ENCODE results near the gene CHID1.

Gene CHID1

DNA sequence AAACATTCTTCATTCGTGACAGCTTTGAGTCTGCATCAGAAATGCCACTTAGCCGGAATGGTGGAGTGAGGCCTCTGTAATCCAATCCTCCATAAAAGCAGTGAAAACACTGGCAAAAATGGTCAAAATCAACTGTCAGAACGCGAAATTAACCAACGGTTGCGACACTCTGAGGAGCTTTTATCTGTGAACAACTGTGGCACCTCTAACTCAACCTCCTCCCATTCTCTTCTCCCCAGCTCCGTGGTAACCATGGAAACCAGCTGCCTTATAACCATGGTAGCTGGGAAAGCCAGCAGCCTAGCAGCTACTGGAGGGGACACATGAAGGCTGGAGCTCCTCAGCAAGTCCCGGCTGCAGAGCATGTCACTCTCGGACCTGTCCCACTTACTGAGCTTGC lies 35.4 kb upstream of the CHID1 start:
- no peak for TF ChIP-seq JUND (IDR thresholded peaks at IDR 0.05; ENCODE audit: low read depth)
- in situ Hi-C loops (cut with HindIII; ENCODE audit: low pct_unique_long_range_greater_than_20kb, low sequenced_read_pairs): no loop called here
- no peak for DNase-seq (ENCODE audit: low read depth in 1 of 2, low spot score in 1 of 2)

GRCh38 chr11:944711-945470 lies 34.3 kb upstream of the CHID1 start:
- no peak for DNase-seq (ENCODE audit: low read depth in 1 of 2, low spot score in 1 of 2)
- in situ Hi-C loops (cut with HindIII; ENCODE audit: low pct_unique_long_range_greater_than_20kb, low sequenced_read_pairs): no loop called here
- TF ChIP-seq JUND (IDR thresholded peaks at IDR 0.05; ENCODE audit: low read depth): no peak

DNA sequence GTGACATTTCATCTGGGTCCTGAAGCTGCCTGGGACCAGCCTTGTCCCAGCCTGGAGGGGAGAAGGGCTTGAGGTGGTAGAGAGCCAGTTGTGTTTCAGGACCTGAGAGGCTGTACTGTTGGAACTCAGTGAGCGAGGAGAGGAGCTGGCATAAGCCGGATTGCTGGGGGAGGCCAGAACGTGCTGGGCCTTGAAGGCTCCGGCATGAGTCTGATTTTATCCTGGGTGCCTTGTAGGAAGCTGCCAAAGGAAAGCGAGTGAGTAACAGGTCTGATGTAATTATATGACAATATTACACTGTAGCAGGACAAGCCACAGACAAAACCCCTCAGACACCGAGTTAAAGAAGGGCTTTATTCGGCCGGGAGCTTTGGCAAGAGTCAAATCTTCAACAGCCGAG lies 32.2 kb upstream of the CHID1 start:
- in situ Hi-C loops (cut with HindIII; ENCODE audit: low pct_unique_long_range_greater_than_20kb, low sequenced_read_pairs): no loop called here
- no peak for DNase-seq (ENCODE audit: low read depth in 1 of 2, low spot score in 1 of 2)
- no peak for TF ChIP-seq JUND (IDR thresholded peaks at IDR 0.05; ENCODE audit: low read depth)

- no peak for DNase-seq (ENCODE audit: low read depth in 1 of 2, low spot score in 1 of 2)
- no peak for TF ChIP-seq JUND (IDR thresholded peaks at IDR 0.05; ENCODE audit: low read depth)
- in situ Hi-C loops (cut with HindIII; ENCODE audit: low pct_unique_long_range_greater_than_20kb, low sequenced_read_pairs): no loop called here
Measured at GRCh38 chr11:940496-941135, 30.0 kb upstream of the CHID1 start.

- no peak for DNase-seq (ENCODE audit: low read depth in 1 of 2, low spot score in 1 of 2)
- in situ Hi-C loops (cut with HindIII; ENCODE audit: low pct_unique_long_range_greater_than_20kb, low sequenced_read_pairs): no loop called here
- no peak for TF ChIP-seq JUND (IDR thresholded peaks at IDR 0.05; ENCODE audit: low read depth)
Measured at GRCh38 chr11:937841-938261, 27.2 kb upstream of the CHID1 start.

DNA sequence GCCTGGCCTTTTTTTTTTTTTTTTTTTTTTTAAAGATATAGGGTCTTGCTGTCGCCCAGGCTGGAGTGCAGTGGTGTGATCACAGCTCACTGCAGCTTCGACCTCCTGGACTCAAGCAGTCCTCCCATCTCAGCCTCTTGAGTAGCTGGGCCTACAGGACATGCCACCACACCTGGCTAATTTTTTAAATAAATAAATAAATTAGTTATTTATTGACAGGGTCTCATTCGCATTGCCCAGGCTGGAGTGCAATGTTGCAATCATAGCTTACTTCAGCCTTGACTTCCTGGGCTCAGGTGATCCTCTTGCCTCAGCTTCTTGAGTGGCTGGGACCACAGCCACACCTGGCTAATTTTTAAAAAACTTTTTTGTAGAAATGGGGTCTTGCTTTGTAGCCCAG lies 25.6 kb upstream of the CHID1 start:
- no peak for TF ChIP-seq JUND (IDR thresholded peaks at IDR 0.05; ENCODE audit: low read depth)
- in situ Hi-C loops (cut with HindIII; ENCODE audit: low pct_unique_long_range_greater_than_20kb, low sequenced_read_pairs): no loop called here
- no peak for DNase-seq (ENCODE audit: low read depth in 1 of 2, low spot score in 1 of 2)

DNA sequence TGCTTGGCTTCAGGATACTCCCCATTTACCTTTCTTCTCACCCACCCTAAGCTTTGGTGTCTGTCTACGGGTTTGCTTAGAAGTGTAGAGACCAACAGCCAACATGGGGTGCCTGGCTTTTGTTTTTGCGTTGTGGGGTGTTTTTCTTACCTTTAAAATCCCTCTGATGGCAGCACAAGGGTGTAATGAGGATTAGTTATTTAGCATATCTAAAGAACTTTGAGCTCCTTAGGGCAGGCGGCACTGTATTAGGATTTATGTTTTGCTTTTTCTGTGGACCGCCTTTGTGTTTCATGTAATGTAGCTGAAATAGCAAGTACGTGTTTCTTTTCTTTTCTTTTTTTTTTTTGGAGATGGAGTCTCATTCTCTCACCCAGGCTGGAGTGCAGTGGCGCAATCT lies 23.9 kb upstream of the CHID1 start:
- no peak for TF ChIP-seq JUND (IDR thresholded peaks at IDR 0.05; ENCODE audit: low read depth)
- no peak for DNase-seq (ENCODE audit: low read depth in 1 of 2, low spot score in 1 of 2)
- in situ Hi-C loops (cut with HindIII; ENCODE audit: low pct_unique_long_range_greater_than_20kb, low sequenced_read_pairs): no loop called here

DNA sequence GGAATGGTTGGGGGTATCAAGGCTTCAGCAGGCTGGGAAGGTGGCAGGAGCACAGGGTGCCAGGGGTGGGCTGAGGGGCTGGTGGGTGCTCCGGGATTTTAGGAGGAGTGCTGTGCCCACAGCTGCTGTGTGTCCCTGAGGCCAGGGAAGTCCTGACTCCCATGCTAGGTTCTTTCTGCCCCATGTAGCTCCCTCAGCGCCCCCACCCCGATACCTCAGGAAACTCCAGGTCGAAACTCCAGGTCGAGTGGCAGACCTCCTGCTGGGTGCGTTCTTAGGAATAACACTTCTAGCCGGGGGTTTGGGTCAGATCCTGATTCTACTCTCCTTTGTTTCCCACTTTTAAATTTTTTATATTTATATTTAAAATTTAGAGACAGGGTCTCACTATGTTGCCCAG lies 23.3 kb upstream of the CHID1 start:
- in situ Hi-C loops (cut with HindIII; ENCODE audit: low pct_unique_long_range_greater_than_20kb, low sequenced_read_pairs): no loop called here
- DNase-seq (ENCODE audit: low read depth in 1 of 2, low spot score in 1 of 2): no peak

DNA sequence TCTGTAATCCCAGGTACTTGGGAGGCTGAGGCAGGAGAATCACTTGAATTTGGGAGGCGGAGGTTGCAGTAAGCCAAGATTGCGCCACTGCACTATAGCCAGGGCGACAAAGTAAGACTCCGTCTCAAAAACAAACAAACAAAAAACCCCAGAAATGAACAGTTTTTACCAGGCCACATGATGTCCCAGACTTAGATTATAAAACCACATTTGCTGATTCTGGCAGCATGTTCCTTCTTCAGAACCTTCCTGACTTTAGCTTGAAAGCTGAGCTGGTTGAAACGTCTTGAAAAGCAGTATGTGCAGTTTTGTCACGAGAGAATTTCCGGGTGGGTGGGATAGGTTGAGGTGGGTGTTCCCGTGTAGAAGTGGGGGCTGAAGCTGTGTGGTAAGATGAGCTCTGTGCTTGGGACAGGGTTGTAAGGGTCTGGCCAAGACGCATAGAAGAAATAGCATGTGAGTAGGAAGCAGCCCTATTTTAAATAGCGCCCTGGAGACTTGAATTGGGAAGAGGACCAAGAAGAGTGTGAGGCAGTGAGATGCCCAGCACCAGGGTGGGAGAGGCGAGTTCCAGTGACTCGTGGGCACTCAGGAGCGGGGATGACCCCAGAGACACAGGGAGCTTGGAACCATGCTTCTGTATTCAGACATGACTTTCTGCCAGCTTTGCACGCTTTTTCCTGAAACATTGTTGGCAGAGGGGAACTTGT lies 22.7 kb upstream of the CHID1 start:
- in situ Hi-C loops (cut with HindIII; ENCODE audit: low pct_unique_long_range_greater_than_20kb, low sequenced_read_pairs): no loop called here
- no peak for TF ChIP-seq JUND (IDR thresholded peaks at IDR 0.05; ENCODE audit: low read depth)
- no peak for DNase-seq (ENCODE audit: low read depth in 1 of 2, low spot score in 1 of 2)

More for the DNA sequence above, 23.3 kb upstream of the CHID1 start:
- no peak for TF ChIP-seq JUND (IDR thresholded peaks at IDR 0.05; ENCODE audit: low read depth)

DNA sequence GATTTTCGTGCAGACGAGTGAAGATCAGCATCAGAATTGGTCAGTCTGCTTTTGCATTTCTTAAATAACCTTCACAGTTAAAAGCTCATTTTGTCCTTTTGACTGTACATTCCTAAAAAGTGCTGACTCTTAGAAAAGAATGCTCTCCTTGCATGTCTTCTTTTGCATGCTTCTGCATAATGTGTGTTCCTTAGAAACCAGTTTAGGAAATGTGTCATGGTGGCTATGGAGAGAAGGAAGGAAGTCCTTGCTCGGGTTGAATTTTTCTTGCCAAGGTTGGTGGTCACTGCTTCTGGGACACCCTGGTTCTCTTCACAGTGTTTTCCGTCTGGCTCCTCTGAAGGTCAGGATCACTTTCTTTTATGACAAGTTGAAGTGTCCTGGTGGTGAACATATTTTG lies 21.8 kb upstream of the CHID1 start:
- in situ Hi-C loops (cut with HindIII; ENCODE audit: low pct_unique_long_range_greater_than_20kb, low sequenced_read_pairs): no loop called here
- TF ChIP-seq JUND (IDR thresholded peaks at IDR 0.05; ENCODE audit: low read depth): no peak
- DNase-seq (ENCODE audit: low read depth in 1 of 2, low spot score in 1 of 2): no peak

- DNase-seq (ENCODE audit: low read depth in 1 of 2, low spot score in 1 of 2): no peak
- TF ChIP-seq JUND (IDR thresholded peaks at IDR 0.05; ENCODE audit: low read depth): no peak
- in situ Hi-C loops (cut with HindIII; ENCODE audit: low pct_unique_long_range_greater_than_20kb, low sequenced_read_pairs): no loop called here
Measured at GRCh38 chr11:931385-931784, 20.8 kb upstream of the CHID1 start.

DNA sequence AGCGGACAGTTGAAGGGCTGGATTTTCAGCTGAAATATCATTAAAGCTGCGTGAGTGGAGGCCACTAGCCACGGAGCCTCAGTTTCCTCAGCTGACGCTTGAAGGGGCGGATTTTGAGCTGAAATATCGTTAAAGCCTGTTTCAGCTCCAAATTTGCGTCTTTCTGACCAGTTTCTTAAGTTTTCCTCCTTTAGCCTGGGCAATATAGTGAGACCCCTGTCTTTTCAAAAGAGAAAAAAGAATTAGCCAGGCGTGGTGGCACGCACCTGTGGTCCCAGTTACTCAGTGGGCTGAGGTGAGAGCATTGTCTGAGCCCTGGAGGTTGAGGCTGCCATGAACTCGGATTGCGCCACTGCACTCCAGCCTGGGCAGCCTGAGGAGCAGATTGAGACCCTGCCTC lies 18.8 kb upstream of the CHID1 start:
- no peak for DNase-seq (ENCODE audit: low read depth in 1 of 2, low spot score in 1 of 2)
- in situ Hi-C loops (cut with HindIII; ENCODE audit: low pct_unique_long_range_greater_than_20kb, low sequenced_read_pairs): no loop called here
- TF ChIP-seq JUND (IDR thresholded peaks at IDR 0.05; ENCODE audit: low read depth): no peak

- TF ChIP-seq JUND (IDR thresholded peaks at IDR 0.05; ENCODE audit: low read depth): no peak
- DNase-seq (ENCODE audit: low read depth in 1 of 2, low spot score in 1 of 2): no peak
- in situ Hi-C loops (cut with HindIII; ENCODE audit: low pct_unique_long_range_greater_than_20kb, low sequenced_read_pairs): no loop called here
Measured at GRCh38 chr11:928786-929185, 18.2 kb upstream of the CHID1 start.
